ENCODE data around the gene SMIM35.

The SMIM35 gene

DNA sequence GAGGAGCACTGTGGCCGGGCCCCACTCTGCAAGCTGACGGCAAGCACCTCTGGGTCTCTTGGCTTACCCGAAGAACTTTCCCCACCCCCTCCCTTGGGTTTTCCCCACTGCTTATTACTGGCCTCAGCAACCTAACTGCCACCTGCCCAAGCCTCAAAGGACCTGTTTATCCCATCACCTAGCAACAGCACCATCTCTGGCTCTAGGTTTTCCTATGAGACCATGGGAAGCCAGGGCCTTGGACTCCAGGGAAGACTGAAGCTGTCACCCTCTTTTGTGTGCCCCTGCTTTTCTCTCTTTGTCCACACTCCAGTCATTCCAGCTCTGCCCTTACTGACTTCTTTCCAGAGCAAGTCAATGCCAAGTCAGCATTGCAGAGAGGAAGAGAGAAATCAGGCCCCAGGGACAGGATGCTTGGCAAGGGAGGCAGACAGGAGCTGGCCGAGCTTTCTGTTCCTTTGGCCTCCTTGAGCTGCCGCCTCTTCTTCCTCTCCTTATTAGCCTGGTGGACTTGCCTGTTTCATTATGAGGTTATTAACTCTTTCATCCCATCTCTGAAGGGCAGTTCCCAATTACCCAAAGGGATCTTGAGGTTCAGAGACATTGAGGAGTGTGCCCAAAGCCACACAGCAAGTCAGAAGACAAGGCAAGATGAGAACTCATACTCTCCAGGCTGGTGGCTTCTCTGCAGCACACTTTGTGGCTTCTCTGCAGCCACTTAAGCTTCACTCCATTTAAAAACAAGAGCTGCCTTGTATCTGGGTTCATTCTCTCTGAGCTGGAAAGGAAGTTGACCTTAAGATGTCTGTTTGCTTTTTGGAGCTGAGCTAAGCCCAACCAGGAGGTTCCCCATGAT lies at the start of gene SMIM35:
TSS of gene SMIM35 (minus strand) at position 51 of the 856 bp plus-strand sequence. CDS start 206 bp downstream, outside the sequence.
- DNase-seq = no peak

DNA sequence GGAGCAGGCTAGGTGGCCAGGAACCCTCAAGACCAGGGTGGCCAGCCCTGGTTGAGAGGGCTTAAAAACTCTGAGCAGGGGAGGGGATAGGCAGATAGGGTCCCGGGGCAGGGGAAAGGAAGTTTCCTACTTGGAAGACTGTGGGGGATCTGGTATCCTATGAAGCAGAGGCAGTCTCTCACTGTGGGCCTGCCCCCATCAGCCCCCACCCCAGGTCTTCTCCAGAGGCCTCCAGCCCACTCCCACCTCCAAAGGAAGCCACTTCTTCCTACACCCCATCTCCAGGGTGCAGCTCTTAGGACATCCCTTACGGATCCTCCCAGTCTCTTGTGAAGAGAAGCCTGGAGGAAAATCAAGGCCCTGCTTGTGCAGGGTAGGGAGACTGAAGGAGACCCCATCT lies 49.6 kb upstream of the SMIM35 start:
- DNase-seq = no peak

DNA sequence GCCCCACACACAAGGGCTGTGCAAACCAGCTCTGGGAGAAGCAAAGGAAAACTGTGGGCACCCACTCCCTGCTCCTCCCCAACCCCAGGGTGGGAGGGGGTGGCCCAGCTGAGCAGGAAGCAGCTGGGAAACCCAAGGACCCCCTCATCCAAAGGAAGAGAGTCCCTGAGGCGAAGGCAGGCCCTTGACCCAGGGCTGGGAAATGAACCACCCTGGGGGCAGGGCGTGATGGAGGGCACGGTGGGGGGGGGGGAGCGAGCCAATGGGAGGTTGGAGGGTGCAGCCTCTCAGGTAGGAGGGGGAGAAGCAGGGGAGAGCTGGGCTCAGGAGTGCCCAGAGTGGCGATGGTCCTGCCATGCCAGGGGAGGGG lies 49.0 kb upstream of the SMIM35 start:
- DNase-seq = no peak

DNA sequence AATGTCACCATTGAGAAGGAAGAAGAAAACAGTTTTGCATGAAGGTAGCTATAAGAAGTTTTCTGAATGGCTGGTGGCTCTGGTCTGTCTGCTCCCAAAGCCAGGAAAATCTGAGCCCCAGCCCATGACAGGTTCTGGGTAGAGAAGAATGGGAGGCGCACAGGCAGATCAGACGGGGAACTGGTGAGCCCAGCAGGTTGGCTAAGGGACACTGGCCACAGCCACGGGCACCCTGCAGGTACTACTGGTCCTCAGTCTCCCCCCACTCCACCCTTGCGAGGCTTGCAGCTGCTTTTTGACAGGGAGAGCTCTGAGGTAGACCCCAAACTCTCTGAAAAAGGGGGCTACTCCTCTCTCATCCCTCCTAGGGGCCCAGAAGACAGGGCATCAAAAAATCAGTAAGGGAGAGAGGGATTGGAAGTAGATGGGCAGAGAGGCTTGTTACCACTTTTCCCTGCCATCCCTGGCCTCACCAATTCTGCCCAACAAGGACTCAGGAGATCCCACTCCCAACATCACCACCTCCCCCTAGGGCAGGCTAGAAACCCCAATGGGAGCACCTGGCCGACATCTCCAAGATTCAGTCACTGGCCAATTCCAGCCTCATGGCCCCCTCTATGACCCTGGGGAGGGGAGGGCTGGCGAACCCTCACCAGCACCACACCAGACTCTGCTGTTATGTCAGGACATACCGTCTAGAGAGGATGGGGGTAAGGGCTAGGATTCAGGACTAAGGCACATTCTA lies 48.5 kb upstream of the SMIM35 start:
- no peak for DNase-seq

DNA sequence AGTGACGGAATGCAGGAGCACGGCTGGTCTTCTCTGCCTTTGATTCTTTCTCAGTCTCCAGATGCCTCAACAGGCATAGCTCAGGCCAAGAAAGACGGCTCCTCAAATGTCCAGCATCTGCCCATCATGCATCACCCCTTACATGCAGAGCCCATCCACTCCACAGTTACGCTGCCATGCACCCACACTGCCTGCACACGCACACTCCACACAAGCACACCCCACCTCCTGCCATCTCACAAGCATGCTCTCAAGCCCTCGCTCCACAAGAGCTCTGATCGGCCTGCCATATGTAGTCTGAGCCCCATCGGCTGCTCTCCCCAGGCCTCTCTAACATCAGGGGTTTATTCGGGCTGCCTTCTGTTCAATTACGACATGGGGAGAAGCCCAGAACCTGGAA lies 47.1 kb upstream of the SMIM35 start:
- no peak for DNase-seq

DNA sequence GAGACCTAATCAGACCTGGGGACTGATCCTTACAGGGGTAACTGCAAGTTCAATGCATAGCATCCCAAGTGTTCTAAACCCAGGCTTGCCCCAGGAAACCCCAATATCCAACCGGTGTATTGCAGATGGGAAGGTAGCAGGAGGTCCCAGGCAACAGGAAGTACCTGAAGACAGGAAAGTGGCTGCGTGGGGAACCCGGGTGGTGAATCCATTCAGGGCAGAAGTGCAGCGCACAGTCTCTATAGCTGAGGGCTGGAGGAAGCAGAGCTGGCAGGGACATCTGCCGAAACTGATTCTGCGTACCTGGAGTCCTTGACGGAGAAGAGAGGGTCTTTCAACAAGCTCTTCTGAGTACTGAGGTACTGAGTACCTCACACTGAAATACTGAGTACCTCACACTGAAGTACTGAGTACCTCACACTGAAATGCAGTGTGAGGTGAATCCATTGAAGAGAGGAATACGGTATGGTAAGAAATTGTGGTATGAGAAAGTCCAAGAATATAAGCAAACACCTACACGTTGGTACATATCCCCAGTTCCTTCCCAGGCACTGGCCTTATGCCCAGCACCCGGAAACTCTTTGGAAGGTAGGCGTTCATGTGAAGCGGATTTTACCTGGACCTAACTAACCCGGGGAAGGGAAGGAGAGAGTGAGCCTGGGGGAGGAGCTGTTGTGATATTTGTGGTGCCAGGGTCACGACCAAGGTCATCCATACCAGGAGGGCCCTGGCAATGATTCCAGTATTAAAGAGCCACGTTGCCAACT lies 45.8 kb upstream of the SMIM35 start:
- no peak for DNase-seq

DNA sequence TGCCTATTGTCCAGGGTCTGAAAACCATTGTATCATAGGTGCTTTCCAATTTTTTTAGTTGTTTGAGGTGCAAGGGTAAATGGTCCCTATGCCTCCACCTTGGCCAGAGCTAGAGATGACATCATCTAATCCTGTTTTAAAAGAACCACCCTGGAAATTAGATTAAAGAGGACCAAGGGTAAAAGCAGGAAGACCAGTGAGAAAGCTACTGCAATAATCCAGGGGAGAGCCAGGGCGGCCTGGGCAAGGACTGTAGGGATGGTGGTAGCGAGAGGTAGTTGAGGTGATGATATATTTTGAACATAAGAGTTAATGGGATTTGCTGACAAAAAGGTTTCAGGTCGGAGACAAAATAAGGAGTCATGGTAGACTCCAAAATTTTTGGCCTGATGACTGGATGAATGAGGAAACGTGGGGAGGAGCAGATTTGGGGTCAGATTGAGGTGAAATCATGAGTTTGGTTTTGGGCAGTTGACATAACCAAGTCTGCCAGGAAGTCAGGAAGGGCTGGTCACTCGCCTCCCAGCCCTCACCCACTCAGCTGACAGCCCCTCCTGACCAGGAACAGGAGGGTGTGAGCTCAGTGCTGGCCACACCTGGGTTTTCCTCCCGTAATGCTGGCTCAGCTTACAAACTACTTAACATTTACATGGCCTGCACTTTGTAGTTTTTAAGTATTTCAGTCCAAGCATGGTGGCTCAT lies 42.9 kb upstream of the SMIM35 start:
- DNase-seq = no peak

DNA sequence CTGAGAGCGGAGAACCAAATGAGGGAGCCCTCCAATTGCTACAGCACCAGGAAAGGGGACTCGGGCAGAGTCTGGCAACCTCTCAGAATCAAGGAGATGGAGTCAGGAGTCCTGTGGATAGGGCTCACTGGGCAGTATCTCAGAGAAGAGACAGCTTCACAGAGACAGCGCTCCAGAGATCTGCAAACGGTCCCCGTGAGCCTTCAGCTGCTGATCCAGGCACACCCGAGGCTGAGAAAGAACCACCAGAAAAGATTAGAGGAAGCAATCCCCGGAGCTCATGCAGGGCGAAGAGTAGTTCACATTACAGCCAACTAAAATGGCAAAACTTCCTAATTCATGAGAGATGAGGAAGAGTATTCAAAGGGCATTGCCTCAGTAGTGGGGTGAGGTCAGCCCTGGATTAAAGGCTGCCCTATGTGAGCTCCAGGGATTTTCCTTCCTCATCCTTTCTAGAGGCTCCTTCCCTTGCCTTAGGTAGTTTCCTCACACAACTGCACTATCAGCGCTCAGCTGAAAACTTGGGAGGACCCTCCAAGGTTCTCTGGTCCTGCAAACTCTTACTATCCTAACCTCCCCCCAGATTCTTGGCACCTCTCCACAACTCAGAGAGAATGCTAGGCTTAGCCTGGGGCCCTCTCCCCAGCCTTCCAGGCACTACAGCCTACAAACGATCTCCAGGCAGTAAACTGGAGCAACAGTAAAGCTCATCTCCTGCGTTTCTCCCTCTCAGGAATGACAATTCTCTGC lies 42.1 kb upstream of the SMIM35 start:
- DNase-seq = no peak

DNA sequence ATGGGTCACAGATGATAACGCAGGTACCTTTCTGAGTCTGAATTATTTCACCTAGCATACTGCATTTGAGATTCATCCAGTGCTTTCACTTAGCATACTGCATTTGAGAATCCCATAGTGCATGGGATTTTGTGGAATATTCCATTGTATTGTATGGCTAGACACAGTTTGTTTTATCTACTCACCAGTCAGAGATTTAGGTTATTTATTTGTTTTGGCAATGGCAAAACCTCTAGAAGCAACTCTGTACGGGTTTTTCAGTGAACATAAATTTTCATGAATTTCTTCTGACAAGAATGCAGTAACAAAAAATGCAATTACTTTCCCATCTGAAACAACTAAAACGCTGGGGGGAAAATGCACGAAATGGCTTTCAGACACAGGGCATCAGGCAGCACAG lies 41.5 kb upstream of the SMIM35 start:
- no peak for DNase-seq

DNA sequence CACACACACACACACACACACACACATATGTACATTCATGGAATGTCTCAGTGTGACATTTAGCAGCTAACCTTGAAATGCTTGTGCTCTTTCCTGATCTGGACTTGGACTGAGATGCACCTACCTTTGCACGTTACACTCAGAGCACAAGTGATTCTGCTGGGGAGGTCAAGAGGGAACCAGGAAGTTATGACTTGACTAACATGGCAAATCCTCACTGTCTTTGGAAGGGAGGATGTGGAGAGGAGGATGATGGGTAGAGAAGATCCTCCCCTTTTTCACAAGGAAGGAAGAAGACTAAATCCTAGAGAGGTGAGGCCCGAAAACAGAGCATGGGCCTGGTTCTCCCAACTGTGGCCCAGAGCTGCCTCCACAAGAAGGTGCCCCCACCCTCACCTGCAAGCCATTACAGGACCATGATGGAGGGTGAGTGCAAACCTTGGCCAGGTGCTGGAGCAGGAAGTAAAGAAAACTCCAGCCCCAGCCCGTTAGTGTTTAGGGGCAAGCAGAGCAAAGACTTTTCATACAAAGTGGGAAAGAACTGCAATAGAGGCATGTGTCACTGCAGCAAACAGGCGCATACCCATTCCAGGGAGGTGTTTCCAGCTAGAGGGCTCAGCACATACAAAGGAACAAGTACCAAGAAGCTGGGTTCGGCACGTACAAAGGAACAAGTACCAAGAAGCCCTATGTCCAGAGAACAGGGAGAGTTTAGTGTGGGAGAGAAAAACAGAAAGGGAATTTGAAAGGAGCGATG lies 39.5 kb upstream of the SMIM35 start:
- no peak for DNase-seq

DNA sequence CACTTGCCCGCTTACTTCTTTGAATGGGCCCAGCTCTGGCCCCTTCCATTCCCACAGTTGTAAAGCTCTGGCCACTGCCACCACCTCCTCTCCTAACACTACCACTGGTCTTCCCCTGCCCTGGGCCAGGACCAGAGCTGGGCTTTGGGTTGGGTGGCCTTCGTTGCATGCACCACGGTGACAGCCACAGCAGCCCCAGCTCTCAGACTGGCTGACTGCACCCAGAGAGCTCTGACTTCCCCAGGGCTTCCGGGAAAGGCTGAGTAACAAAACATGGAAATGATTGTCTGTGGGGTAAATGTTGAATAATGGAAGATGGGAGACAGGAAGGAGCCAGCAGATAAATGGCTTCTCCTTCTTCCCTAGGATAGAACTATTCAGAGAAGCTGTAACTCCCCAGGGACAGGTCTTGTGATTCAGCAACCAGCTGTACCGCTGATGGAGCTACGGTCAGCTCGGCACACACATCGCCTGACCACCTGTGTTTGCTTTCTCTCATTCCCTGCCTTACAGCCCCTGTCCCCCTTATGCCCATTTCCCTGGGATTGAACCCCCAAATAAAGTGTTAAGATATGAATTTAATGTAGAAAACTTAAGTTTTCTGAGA lies 38.3 kb upstream of the SMIM35 start:
- no peak for DNase-seq

DNA sequence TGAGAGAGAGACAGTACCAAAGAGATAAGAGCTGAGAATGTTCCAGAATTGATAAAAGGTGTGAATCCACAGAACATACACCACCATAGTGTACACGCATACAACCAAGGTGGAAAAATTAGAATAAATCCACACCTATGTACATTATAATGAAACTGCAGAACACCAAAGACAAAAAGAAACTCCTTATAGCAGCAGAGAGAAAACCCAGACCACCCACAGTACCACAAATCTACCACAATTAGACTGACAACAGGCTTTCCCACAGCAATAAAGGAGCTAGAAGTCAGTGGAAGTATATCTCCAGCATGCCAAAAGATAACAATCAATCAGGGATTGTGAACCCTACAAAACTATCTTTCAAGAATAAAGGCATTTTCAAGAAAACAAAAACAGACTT lies 34.0 kb upstream of the SMIM35 start:
- no peak for DNase-seq

DNA sequence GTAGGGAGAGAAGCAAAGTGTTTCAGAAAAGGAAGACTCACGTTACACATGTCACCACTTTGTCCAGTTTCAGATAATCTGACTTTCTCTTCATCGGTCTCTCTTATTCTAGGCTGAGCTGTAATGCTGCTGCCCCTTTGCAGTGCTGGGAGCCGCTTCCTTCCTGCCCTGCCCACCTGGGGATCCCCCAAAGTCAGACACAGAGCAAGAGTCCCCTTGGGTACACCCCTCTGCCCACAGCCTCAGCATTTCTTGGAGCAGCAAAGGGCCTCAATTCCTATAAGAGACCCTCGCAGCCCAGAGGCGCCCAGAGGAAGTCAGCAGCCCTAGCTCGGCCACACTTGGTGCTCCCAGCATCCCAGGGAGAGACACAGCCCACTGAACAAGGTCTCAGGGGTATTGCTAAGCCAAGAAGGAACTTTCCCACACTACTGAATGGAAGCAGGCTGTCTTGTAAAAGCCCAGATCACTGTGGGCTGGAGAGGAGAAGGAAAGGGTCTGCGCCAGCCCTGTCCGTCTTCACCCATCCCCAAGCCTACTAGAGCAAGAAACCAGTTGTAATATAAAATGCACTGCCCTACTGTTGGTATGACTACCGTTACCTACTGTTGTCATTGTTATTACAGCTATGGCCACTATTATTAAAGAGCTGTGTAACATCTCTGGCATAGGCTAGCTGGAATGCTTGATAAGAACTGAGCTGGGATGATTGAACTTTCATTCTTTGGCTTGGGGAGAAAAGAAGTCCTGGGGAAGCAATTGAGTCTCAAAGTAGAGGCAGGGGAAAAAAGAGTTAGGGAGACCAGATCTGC lies 31.2 kb upstream of the SMIM35 start:
- DNase-seq = no peak

DNA sequence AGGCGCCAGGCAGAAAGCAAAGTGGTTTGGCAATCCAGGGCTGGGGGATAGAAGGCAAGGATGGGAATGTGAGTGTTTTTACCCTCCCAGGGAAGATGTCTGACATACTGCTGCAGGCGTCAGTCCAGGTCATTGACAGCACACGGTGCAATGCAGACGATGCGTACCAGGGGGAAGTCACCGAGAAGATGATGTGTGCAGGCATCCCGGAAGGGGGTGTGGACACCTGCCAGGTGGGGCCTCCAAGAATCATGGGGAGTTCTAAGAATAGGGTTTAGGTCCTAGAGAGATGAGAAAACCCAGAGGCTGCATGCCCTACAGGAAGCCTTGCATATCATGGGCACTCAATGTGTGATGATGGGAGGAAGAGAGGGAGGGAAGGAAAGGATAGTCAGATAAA lies 28.3 kb upstream of the SMIM35 start:
- no peak for DNase-seq

DNA sequence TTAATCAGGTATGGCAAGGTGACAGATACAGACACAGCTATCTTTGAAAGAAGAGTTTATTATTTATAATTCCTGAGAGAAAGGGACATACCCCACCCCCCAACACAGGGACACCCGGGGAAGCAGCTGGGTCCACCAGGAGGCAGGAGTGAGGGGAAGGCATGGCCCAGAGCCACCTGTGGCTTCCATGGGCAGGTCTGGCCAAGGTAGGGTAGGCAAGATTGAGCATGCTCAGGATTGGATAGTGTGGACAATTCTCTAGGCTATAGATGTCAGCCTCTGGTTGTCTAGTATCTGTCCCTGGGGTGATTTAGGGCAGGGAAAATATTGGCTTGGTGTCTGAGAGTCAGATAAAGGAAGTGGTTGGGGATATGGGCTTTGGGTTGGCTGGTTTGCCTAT lies 27.5 kb upstream of the SMIM35 start:
- no peak for DNase-seq

DNA sequence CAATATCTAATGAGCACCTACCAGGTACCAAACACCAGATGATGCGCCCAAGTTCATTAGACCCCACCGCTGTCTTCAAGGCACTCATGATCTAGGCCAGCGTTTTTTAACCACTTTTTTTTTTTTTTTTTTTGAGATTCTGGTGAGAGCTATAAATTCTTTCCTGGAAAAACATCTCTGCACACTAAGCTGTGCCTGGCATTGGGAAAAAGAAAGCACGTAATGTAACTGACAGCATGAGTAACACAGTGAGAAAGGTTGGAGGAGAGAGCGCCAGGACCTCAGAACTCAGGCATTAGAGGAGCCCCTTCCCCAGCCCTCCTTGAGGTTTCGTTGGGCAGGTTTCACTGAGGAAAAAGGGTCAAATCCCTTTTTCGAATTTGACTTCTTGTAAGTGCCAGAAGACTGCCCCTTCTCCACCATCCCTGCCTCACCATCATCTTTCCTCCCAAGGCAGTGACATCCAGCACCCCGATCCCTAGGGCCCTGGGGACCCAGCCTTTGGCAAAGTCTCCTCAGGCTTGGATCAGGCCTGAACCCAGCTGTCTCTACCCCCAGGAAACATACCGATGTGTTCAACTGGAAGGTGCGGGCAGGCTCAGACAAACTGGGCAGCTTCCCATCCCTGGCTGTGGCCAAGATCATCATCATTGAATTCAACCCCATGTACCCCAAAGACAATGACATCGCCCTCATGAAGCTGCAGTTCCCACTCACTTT lies 26.1 kb upstream of the SMIM35 start:
- DNase-seq = no peak

DNA sequence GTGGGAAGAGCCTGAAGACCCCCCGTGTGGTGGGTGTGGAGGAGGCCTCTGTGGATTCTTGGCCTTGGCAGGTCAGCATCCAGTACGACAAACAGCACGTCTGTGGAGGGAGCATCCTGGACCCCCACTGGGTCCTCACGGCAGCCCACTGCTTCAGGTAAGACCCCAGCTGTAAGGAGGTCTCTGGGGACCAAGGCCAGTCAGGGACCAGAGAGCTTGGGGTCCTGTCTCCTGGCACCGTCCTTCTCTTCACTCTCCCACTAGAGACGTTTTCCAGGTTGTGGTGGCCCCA lies 24.9 kb upstream of the SMIM35 start:
- no peak for DNase-seq

DNA sequence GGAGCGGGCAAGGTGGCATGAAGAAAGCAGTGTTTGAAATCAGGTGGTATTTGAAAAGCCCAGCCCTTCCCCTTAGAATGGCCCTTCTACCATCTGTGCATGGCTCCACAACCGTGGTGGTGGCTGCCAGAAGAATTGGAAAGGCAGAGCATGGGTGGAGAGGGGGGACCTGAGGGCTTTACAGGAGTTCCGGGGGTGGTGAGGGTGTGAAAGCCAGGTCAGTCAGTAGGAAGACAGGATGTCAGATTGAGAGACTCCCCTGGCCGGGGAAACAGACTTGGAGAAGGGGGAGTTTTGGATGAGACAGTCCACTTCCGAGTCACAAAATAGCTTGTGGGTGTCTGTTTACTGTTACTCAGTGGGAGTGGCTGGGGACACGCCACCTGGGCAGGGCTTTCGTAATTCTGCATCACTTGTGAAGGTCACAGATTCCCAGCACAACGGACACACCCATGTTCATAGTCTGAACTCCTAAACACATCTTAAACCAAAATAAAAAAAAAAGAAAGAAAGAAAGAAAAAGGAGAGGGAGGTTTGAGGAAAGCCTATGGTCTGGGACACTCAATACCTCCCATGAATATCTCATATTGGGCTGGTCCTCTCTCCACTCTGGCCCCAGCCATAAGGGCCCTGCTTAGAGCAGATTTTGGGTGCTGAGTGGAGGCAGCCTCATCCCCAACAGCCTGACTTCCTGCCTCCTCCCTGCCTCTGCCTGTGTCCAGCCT lies 24.4 kb upstream of the SMIM35 start:
- no peak for DNase-seq

DNA sequence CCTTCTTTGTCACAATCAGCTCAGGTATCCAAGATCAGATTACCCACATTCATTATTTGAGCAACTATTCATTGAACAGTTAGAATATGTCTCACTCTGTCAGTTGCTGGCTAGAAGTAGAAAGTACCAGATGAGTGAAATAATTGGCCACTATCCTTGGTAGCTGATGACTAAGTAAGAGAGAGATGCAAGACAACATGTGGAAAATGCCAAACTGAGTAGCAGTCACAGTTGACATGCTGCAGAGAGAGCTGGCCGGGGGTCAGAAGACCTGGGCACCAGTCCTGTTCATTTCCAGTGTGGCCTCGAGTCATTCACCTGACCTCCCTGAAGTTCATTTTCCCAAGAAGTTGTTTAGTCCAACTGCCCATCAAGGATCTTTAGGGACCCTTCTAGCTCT lies 22.5 kb upstream of the SMIM35 start:
- DNase-seq = peak; percentile 12

Data from fibroblast of skin of right biceps (primary cell).